Astrocyte (in vitro differentiated cells and primary cell): ENCODE results near the gene GDI2.

Experiments used
- CTCF ChIP-seq: IDR thresholded peaks from 2 replicates; pipeline ENCODE4 v1.5.1; 2011; ENCODE audit warnings: low read depth, mild to moderate bottlenecking, inconsistent platforms, low read length, moderate library complexity; ENCODE audit not compliant: insufficient read depth
- EZH2 ChIP-seq: IDR thresholded peaks from 2 replicates; pipeline ENCODE4 v1.6.1; 2012; ENCODE audit warnings: mild to moderate bottlenecking, low read length, inconsistent platforms; ENCODE audit not compliant: insufficient read depth

- TF ChIP-seq EZH2 (no peak), CTCF (no peak)
These were observed 69.5 kb downstream of the GDI2 start for GRCh38 chr10:5743736-5744135.
